Measurements from ENCODE around the gene ATL3.
A peak's percentile ranks its signal among the peaks of the same experiment; 100 is the strongest.
"Not testable (repeated sequence)": the region's sequence is repeated elsewhere in the genome, so short reads cannot be mapped to it uniquely, and the experiment has no call there.

ATL3 gene

DNA sequence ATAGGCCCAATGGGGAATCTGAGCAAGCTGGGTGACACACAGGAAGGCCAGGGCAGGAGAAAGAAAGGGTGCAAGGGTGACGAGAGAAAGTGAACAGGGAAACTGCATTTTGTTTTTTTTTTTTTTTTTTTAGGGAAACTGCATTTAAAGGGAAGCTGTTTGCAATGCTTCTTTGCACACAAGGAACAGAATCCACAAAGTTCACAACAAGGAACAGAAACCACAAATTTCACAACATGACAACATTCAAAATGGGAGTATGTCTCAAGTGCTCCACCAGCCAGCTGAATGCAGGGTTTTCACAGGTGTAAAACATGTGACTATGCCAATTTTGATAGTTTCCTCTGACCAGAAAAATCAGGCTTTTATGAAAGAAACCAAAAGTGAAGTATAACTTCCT lies 50.1 kb downstream of the ATL3 start:
- no peak for DNase-seq (ENCODE audit: low read depth in 2 of 2)

DNA sequence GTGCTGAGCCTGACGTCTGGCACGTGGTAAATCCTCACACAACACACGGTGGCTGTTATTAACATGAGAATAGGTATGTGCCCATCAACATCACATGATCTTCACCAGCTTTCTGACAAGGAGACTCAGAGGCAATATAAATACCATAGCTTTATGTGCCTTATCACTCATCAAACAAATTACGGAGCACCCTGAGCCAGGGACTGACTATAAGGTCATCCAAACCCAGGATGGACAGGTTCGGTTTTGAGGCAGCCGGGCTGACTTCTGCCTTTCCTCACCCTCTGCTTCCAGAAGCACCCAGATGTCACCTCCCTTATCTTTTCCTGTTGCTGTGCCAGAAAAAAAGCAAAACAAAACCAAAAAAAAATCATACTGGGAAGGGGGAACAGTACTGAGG lies 51.2 kb downstream of the ATL3 start:
- no peak for DNase-seq (ENCODE audit: low read depth in 2 of 2)

GRCh38 chr11:63617686-63618085 lies 53.5 kb downstream of the ATL3 start:
- DNase-seq (ENCODE audit: low read depth in 2 of 2), result not testable (repeated sequence)

DNA sequence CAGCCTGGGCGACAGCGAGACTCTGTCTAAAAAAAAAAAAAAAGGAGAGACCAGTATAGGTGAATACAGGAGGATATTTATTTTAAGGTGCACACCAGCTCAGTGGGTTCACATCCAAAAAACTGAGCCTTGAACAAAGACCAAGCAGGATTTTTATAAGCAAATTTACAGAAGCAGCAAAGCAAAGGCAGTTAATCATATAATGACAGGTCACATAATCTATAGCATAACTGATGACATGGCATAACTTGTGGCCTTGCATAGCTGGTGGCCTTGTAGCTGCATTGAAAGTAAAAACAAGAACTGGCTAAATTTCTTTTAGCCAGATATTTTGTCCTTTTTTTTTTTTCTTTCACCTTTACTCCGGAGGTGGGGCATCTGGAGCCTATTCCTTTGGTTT lies 54.2 kb downstream of the ATL3 start:
- DNase-seq (ENCODE audit: low read depth in 2 of 2), result no peak

DNA sequence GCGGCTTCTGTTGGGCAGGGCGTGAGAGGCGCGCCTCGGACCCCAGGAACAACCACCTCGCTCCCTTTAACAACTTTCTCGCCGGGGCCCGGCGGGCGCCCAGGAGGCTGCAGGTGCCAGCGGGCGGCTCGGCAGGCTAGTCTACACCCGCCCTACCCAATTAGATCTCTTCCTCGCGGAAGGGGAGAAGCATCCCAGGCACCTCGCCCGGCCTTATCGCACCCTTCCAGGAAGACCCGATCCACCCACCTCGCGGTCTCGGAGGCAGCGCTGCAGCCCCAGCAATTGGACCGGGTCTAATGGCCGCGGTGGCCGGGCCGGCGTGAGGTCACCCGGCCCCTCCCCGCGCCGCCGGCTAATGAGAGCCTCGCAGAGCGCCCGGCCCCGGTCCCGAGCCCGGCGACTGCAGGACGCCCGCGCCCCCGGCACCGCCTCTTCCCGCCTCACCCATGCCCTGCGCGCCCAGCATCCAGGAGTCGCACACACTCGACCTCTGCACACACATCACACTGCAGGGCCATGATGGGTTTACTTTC lies 57.0 kb downstream of the ATL3 start, which contains the start of gene PLAAT3:
PLAAT3 (minus strand) TSS at position 298 of the 536 bp plus-strand sequence. CDS start 419 bp downstream, outside the sequence.
- DNase-seq (ENCODE audit: low read depth in 2 of 2), result peak in 1 of 2 experiments; percentile 28

GRCh38 chr11:63613517-63614135 lies 57.5 kb downstream of the ATL3 start:
- no peak for DNase-seq (ENCODE audit: low read depth in 2 of 2)

GRCh38 chr11:63612181-63612580 lies 59.0 kb downstream of the ATL3 start:
- DNase-seq (ENCODE audit: low read depth in 2 of 2), result no peak

- DNase-seq (ENCODE audit: low read depth in 2 of 2), result no peak
These were observed 59.8 kb downstream of the ATL3 start for GRCh38 chr11:63611395-63611747.

DNA sequence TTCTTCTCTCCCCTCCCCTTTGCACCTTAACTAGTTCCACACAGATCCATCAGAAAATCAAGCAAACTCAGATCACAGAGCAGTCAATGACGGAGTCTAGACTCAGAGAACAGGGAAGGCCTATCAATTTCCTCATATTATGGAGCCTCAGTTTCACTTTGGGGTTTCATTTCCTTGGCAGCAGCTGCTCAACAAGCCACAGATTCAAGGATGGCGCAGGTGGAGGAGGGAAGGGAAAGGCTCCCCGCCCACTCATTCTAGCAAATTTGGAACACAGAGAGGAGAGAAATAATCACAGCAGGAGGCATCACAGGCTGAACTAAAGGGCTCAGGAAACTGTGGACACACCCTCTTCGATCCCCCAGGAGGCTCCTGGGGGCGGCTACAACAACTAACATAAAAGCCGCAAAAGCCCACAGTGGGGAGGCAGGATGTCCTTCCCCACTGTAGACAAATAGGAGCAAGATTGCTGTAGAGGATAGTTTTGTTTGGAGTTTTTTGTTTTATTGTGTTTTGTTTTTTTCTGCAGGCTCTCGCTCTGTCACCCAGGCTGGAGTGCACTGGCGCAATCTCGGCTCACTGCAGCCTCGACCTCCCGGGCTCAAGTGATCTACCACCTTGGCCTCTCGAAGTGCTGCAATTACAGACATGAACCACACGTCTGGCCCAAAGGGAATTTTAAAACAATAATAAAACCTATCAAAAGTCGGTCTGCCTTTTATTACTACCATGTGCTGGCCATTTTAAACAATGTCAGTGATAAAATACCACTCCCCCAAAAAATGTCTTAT lies 60.4 kb downstream of the ATL3 start:
- no peak for DNase-seq (ENCODE audit: low read depth in 2 of 2)

DNA sequence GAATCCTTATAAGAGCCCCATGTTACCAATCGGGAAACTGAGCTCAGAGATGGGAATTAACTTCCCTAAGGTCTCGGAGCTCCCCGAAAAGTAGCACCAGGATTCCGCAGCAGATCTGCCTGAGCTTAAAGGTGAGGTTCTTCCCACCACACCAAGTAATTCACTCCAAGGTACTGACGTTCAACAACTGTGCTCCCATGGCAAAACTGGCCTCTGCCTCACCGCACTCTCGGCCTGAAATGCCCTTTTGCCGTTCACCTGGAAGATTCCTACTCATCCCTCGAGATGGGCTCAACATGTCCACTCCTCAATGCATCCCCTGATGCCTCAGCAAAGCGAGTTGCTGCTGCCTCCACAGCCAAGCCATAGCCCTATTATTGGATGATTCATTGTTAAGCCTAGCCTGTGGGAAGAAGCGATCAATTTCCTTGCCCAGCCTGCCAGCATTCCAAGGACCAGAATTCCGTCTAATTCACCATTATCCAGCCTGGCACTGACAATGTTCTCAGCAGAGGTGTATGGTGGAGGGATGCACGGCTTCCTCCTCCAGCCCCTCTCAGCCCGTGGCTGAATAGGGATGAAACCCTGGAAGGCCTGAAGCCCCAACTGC lies 61.1 kb downstream of the ATL3 start:
- DNase-seq (ENCODE audit: low read depth in 2 of 2), result no peak

GRCh38 chr11:63609536-63609935 lies 61.6 kb downstream of the ATL3 start:
- no peak for DNase-seq (ENCODE audit: low read depth in 2 of 2)

DNA sequence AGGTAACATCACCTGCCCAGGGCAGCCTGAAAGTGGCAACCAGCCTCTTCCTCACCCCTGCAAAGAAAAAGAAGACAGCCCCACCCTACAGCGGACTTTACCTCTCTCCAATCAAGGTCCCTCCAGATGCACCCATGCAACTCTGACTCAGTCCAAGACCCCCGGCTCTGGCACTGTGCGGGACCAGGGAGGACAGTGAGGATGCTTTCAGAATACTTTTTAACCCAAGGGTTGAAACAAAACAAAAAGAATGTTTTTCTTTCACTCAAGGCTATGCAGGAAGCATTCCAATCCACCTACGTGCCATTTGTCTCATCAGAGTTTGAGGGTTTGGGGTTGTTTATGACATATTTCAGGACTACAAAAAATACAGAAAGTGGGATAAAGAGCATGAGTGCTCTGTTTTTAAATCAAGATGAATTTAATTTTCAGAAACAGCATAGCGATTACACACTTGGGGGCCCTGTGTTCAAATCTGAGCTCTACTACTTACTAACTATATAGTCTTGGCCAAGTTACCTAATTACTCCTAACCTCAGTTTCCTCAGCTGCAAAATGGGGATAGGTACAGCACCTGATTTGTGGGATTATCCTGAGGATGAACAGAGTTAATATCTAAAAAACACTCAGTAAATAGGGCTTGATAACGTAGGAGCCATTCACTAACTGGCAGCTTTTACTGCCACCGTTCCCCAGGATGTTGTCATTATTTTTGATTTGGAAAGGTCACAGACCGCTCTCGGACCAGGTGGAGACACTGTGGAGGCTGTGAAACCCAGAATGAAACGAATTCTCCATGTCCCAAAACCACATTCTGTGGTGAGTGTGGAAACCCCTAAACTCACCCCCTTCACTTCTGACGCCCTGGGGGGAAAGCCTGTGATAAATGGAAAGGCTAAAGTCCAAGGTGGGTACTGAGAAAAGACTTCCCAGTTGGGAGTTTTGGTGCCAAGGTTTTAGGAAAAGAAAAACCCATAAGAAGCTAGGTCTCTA lies 62.5 kb downstream of the ATL3 start:
- no peak for DNase-seq (ENCODE audit: low read depth in 2 of 2)

DNA sequence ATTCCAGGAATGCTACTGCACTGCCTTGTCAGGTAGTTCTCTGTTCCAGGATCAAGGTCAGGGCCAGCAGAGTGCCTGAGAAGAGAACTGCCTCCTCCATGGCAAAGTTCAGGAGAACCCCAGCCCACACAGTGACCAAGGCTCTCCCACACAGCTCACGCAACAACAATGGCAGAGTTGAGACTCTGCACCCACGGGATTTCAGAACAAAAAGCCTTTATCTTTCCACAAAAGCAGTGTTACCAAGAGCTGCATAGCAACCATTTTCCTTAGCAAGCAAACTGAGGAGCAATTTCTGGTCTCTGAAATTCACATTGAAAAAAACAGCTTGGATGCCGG lies 68.0 kb downstream of the ATL3 start:
- no peak for DNase-seq (ENCODE audit: low read depth in 2 of 2)

DNA sequence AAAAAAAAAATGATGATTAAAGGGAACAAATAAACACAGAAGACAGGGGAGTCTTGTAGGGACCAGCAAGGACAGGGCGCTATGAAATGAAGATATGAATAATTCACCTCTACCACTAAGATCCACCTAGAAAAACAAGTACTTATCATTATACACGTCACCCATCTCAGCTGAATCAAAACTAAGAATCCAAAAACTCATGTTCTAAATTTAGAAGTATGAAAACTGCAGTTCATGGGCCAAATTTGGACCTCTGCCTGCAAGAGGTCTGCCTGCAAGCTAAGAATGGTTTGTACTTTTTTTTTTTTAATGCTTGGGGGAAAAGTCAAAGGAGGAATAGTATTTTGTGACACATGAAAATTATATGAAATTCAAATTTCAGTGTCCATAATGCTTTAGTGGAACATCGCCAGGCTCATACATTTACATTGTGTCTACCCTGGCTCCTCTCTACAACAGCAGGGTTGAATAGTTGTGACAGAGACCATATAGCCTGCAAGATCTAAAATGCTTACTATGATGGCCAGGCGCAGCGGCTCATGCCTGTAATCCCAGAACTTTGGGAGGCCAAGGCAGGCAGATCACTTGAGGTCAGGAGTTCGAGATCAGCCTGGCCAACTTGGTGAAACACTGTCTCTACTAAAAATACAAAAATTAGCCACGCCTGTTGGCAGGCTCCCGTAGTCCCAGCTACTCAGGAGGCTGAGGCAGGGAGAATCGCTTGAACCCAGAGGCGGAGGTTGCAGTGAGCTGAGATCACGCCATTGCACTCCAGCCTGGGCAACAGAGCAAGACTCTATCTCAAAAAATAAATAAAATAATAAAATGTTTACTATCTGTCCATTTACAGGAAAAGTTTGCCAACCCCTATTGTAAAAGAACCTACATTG lies 68.6 kb downstream of the ATL3 start:
- not testable (repeated sequence) for DNase-seq (ENCODE audit: low read depth in 2 of 2)

DNA sequence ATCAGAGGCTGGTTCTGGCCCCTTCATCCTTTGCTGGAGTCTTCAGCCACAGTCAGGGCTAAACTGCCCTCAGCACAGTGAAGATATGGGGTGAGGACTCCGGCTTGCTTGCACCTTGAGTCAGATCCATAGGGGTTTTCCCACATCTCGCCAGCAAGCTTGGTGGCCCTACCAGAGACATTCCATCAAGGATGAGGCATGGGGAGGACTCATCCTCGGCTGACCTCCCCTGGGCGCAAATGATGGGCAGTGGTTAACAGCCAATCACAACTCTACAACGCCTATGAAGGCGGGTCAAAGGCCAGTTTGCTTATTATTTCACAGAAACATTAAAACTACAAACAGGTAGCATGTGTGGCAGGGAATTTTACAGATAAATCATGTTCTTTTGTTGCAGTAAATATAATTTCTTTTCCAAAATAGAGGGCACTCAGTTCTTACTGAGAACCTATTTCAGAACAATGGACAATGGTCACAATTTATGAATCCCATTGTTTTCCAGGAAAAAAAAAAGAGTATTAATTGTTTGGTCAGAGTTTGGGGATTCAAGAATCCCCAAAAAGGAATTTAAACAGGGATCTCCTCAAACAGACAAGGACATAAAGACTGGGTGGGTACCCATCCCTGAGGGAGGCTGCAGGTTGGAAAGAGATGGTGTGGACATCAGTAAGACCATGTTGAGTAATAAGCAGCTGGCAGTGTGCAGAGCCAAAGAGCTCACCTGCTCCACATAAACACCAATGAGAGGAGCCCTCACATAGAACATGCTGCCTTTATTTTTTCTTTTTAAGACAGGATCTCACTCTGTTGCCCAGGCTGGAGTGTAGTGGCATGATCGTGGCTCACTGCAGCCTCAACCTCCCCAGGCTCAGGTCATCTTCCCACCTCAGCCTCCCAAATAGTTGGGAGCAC lies 71.7 kb downstream of the ATL3 start:
- DNase-seq (ENCODE audit: low read depth in 2 of 2), result no peak

DNA sequence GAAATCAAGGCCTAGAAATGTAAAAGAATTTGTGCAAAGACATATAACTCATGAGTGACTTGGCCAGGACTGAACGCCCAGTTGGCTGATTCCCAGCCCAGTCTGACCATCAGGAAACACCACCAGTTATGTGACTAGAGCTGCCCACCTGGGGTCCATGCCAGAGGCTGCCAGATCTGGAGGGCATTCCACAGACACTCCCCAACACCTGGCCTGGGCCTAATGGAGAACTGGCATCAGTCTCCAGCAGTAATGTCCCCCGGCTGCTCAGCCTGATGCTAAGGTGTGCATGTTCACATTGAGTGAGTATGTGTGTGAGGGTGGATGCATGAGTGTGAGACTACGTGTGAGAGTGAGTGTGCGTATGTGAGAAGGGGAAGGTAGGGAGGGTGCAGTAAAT lies 72.6 kb downstream of the ATL3 start:
- DNase-seq (ENCODE audit: low read depth in 2 of 2), result no peak

DNA sequence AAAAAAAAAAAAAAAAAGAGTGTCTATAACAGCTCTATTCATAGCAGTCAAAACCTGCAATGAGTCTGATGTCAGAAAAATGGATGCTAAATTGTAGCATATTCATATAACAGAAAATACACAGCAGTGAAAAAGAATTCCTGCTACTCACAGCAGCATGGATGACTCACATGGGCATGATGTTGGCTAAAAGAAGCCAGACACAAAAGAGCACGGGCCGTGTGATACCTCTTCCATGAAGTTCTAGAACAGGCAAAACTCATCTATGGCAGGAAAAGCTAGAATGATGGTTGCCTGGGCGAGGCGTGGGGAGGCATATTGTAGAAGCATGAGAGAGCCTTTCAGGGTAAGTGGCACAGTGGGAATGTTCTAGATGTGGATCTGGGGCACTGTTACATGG lies 75.9 kb downstream of the ATL3 start:
- DNase-seq (ENCODE audit: low read depth in 2 of 2), result no peak

GRCh38 chr11:63592975-63593395 lies 78.2 kb downstream of the ATL3 start:
- DNase-seq (ENCODE audit: low read depth in 2 of 2), result no peak

DNA sequence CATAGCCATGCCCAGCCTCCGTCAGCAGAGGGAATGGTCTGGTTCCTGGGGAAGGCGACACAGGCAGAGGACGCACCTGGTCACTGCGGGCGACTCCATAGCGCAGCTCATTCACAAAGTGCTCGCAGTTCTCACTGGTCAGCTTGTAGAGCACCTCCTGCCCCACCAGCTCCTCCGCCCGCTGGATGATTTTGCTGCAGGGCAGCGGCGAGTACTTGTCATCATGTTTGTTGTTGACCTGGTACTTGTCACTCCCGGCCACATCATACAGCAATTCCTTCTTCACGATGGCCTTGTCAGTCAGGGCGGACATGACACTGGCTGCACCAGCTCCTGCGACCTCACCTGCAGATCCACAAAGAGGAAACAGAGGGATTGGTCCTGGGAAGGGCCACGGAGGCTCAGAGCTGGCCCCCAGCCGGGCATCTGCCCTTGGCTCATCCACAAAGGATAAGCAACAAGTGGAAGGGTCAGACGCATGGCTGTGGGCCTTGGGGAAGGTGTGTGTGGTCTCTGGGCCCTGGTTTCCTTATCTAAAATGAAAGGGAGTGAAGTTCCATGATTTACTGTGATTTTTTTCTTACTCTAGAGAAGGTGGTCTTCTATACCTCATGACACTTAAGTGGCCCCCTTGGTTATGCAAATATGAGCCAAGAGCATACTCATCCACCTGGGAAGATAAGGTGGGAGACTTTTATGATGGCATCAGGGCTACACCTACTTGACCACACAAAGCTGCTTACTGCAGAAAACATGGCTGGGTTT lies 81.0 kb downstream of the ATL3 start:
- DNase-seq (ENCODE audit: low read depth in 2 of 2), result no peak
